Bronchial epithelial cell (primary cell): Measurements from ENCODE around the gene CCDC43. TPM values are rescaled to one million over a fixed set of nuclear protein-coding genes. Genes with fewer than 3 reads are reported as not detected.

Experiments used
- DNase-seq: peaks from one replicate; pipeline ENCODE4 v3.0.0-alpha.2; 2010; ENCODE audit warnings: low read depth
- FAIRE-seq: peaks from 2 replicates; lab custom pipeline; 2011; peaks lifted over from hg19 to GRCh38; lab: Jason Lieb, UNC
- H3K27me3 ChIP-seq: 2 replicates; pipeline ENCODE4 v1.5.1; 2011; ENCODE audit warnings: low read length; ENCODE audit not compliant: control insufficient read depth, insufficient read depth
- H3K36me3 ChIP-seq: 2 replicates; pipeline ENCODE4 v1.5.1; 2011; ENCODE audit warnings: low read length; ENCODE audit not compliant: control insufficient read depth, insufficient read depth
- H3K4me3 ChIP-seq: 2 replicates; pipeline ENCODE4 v1.5.1; 2011; ENCODE audit warnings: mild to moderate bottlenecking, low read depth, low read length, control low read depth
- total RNA-seq: library from RNA; depleted of rRNA; stranded (reverse); fragments of >200 nt; gene quantifications from 2 replicates; pipeline ENCODE4 v1.2.1, GENCODE V29; 2014
- TF ChIP-seq, protein P1 (sequence below): IDR thresholded peaks from 2 replicates; pipeline ENCODE4 v1.5.1; 2011; ENCODE audit warnings: mild to moderate bottlenecking, moderate library complexity, low read length, control low read depth, inconsistent platforms; ENCODE audit not compliant: insufficient read depth, severe bottlenecking

CCDC43 gene
- total RNA-seq, 1 donor from 2014 or later = 46.1 TPM

DNA sequence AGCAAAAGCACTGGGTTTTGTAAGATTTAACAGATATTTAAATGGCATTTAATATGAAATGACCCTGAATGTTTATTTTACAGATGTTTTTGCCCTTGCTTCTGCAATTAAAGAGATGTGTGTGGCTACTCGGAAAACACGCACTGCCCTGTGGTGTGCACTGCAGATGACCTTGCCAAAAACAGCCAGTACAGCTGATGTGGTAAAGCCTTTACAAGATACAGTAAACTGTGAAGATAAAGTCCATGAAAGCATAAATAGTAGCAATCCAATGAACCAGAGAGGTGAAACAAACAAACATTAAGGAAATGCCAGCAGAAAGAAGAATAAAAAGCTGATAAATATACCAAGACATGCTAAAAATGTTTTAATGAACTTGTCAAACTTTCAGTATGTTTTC lies 15.7 kb downstream of the CCDC43 start:
- no peaks in the 10 kb centered on the region for H3K27me3 ChIP-seq
- TF ChIP-seq, protein P1, sequence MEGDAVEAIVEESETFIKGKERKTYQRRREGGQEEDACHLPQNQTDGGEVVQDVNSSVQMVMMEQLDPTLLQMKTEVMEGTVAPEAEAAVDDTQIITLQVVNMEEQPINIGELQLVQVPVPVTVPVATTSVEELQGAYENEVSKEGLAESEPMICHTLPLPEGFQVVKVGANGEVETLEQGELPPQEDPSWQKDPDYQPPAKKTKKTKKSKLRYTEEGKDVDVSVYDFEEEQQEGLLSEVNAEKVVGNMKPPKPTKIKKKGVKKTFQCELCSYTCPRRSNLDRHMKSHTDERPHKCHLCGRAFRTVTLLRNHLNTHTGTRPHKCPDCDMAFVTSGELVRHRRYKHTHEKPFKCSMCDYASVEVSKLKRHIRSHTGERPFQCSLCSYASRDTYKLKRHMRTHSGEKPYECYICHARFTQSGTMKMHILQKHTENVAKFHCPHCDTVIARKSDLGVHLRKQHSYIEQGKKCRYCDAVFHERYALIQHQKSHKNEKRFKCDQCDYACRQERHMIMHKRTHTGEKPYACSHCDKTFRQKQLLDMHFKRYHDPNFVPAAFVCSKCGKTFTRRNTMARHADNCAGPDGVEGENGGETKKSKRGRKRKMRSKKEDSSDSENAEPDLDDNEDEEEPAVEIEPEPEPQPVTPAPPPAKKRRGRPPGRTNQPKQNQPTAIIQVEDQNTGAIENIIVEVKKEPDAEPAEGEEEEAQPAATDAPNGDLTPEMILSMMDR = no peak
- peaks cover 3% of the 10 kb centered on the region for H3K36me3 ChIP-seq
- FAIRE-seq = no peak
- no peak for DNase-seq
- no peak overlapping the region for H3K4me3 ChIP-seq

DNA sequence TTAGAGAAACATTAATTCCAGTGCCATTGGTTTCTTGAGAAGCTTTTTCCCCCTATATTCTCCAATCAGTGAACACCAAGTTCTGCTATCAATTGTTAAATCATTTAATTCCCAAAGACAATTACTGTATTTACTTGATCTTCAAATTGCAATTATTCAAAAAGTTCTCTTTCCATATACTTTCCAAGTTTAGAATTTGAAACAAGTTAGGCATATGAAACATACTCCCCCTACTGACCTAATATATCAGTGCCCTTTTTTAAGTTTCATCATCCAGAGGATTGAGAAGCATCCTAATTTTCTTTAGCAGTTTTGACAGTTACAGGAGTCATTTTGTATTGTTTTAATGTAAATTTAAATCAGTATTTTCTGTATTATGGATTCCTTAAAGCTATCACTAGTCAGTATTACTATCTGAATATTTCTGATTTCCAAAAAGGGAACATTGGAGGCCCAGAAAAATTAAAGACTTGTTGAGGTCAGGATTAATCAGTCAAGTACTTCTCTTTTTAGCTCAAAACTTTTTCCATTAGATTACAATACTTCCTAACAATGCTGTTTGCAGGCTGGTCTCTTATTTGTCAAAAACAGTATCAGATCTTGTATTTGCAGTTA lies 17.0 kb downstream of the CCDC43 start:
- FAIRE-seq = no peak

DNA sequence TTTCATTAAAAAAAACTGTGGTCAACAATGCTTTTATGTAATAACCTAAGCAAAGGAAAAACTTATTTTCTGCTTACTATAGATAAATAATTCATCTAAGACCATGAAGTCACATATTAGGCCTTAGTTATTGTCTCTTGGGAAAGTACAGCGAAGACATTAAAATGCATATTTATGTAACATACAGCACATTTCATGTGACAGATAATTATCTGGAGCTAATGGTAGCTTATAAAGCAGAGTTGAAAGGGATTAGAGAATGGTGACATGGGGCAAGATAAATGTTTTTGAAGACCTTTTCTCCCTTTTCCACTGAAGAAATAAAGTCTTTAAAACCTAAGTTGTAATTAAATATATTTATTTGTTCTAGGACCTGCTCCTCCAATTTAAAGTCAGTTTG lies 23.6 kb downstream of the CCDC43 start:
- Histone ChIP-seq H3K36me3 (no peaks in the 10 kb centered on the region), H3K27me3 (no peaks in the 10 kb centered on the region), H3K4me3 (no peak overlapping the region)
- TF ChIP-seq, protein P1 = no peak
- no peak for FAIRE-seq
- no peak for DNase-seq

More for the DNA sequence above, 17.0 kb downstream of the CCDC43 start:
- H3K4me3 ChIP-seq = no peak overlapping the region
- H3K27me3 ChIP-seq = no peaks in the 10 kb centered on the region
- peak; percentile 34 for DNase-seq
- H3K36me3 ChIP-seq = no peaks in the 10 kb centered on the region
- TF ChIP-seq, protein P1 = peak; percentile 28

DNA sequence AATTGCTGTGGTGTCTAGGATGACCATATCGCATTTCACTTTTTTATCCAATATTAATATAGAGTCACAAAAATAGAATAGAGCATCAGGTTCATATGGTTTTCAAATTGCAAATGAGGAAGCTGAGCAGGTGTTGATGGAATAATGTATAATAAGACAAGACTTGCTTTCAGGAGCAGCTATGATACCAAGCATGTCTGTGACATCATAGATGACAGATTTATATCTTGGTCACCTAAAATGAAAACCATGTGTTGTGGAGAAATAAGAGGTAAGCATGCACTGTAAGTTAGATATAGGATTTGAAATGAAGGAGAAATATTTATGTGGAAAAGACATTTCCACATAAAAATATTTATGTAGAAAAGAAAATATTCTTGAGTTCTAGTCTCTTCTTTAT lies 24.7 kb downstream of the CCDC43 start:
- Histone ChIP-seq H3K4me3 (no peak overlapping the region), H3K36me3 (no peaks in the 10 kb centered on the region), H3K27me3 (no peaks in the 10 kb centered on the region)
- DNase-seq = no peak
- FAIRE-seq = no peak
- TF ChIP-seq, protein P1 = no peak

DNA sequence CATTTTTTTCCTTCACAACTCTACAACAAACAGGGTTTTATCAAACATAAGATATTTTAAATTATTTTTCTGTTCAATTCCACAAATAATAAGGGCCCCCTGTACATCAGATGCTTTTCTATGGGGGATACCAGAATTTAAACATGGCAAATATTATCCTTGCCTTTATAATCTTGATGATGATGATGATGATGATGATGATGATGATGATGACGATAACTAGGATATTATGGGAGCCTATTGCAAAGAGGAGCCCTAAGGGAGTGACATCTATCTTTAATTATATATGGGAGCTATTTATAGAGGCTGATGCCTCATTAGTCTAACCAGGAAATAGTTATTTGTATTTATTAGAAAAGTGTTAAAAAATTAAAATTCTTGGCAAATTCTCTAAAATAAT lies 26.5 kb downstream of the CCDC43 start:
- Histone ChIP-seq H3K27me3 (no peaks in the 10 kb centered on the region), H3K4me3 (no peak overlapping the region), H3K36me3 (no peaks in the 10 kb centered on the region)
- FAIRE-seq (no peak), DNase-seq (no peak)
- TF ChIP-seq, protein P1 = no peak

DNA sequence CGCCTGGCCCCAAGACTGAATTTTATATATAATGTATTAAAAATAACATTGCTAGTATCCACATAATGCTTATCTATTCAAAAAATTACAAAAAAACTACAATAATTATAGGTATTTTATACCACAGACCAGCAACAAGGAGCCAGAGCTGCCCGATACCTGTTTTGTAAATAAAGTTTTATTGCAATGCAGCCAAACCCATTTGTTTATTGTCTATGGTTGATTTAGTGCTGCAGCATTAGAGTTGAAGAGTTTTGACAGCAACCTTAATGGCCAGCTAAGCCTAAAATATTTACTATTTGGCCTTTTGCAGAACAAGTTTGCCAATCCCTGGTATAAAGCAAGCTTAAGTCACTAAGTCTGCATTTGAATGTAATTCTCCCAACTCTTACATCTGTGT lies 27.7 kb downstream of the CCDC43 start:
- FAIRE-seq (no peak), DNase-seq (no peak)
- no peak overlapping the region for H3K4me3 ChIP-seq
- TF ChIP-seq, protein P1 = no peak
- peaks cover 3% of the 10 kb centered on the region for H3K27me3 ChIP-seq
- H3K36me3 ChIP-seq = no peaks in the 10 kb centered on the region
